Measurements from ENCODE around the gene CLPTM1L. TPM values are rescaled to one million over a fixed set of nuclear protein-coding genes. Genes with fewer than 3 reads are reported as not detected.

CLPTM1L gene
- total and polyA plus RNA-seq, 9 of the 15 experiments (the other 6 are each of a cell fraction or from before 2014, with no cell fraction given): 3.5 to 217 (median 177) TPM

- TF ChIP-seq ZNF639 (CRISPR knock-in tag; conservative IDR thresholded peaks at IDR 0.05 in 1 of 2, IDR thresholded peaks at IDR 0.05 in 1 of 2): no peak
- TF ChIP-seq HBP1 (CRISPR knock-in tag; IDR thresholded peaks at IDR 0.05): no peak
- TF ChIP-seq ZNF431 (CRISPR knock-in tag; IDR thresholded peaks at IDR 0.05): no peak
- TF ChIP-seq ATF1 (CRISPR knock-in tag; IDR thresholded peaks at IDR 0.05): no peak
- peak; percentile 38; the same call in 1 of the 2 replicates for TF ChIP-seq ATF1 (tag; IDR thresholded peaks at IDR 0.05)
Measured at GRCh38 chr5:1385395-1386273, 40.7 kb upstream of the CLPTM1L start (continued).

GRCh38 chr5:1384521-1384920 is 39.6 kb upstream of the CLPTM1L start:
- Histone ChIP-seq H3K4me1 (replicated peaks in 1 of 2; ENCODE audit: control insufficient read depth in 2 of 2, insufficient read depth in 2 of 2, low read length in 2 of 2) (peaks cover 4 to 26% of the 10 kb centered on the region in 2 experiments; a peak in 3 of 5 replicates), H3K36me3 (ENCODE audit: control insufficient read depth, insufficient read depth, low read length) (no peaks in the 10 kb centered on the region), H3K9me3 (replicated peaks; ENCODE audit: control insufficient read depth, insufficient read depth, low read depth, low read length) (0 out of 2 replicates have a peak, but pooled peaks cover 4% of the 10 kb centered on the region), H3K27ac (ENCODE audit: extremely low read depth, low read depth, low read length) (no peak overlapping the region), H3K9me1 (ENCODE audit: control insufficient read depth, insufficient read depth, low read length) (no peaks in the 10 kb centered on the region), H2AFZ (ENCODE audit: low read depth, low read length) (no peak overlapping the region), H3K9ac (ENCODE audit: insufficient read depth in 1 of 2, low read depth in 2 of 2, low read length in 2 of 2) (no peak overlapping the region), H4K20me1 (replicated peaks; ENCODE audit: control insufficient read depth, insufficient read depth, low read length) (peaks cover 12% of the 10 kb centered on the region), H3K4me3 (no peak overlapping the region), H3K27me3 (ENCODE audit: control insufficient read depth in 2 of 2, insufficient read depth in 2 of 2, low read length in 2 of 2) (peaks cover 45 to 88% of the 10 kb centered on the region in 2 experiments), H3K79me2 (ENCODE audit: control insufficient read depth, insufficient read depth, low read length) (no peaks in the 10 kb centered on the region), H3K4me2 (ENCODE audit: insufficient read depth, low read length) (no peak overlapping the region)
- no peak for ATAC-seq
- CTCF ChIA-PET (ENCODE audit: low intra/inter-chr PET ratio): no interaction called here
- TF ChIP-seq SMAD2 (IDR thresholded peaks at IDR 0.05; ENCODE audit: low read depth, low read length): no peak
- TF ChIP-seq FOXK2 (conservative IDR thresholded peaks at IDR 0.05 in 1 of 2, IDR thresholded peaks at IDR 0.05 in 1 of 2; ENCODE audit: low read depth in 2 of 2): no peak
- TF ChIP-seq ADNP (tag; IDR thresholded peaks at IDR 0.05): no peak
- TF ChIP-seq E2F1 (CRISPR knock-in tag; IDR thresholded peaks at IDR 0.05): no peak
- no peak for TF ChIP-seq EP300 (IDR thresholded peaks at IDR 0.05; ENCODE audit: low read length)
- TF ChIP-seq ZNF431 (CRISPR knock-in tag; IDR thresholded peaks at IDR 0.05): no peak
- peak; percentile 59; the same call in 1 of the 2 replicates for TF ChIP-seq NFIC (IDR thresholded peaks at IDR 0.05)
- BruUV-seq (replicated peaks): no TSS peak
- DNase-seq (ENCODE audit: extremely low read depth in 1 of 4, low spot score in 3 of 4): no peak
- in situ Hi-C loops (cut with MboI): no loop called here
- intact Hi-C loops (cut with micrococcal nuclease): loop anchor here (10.0 kb wide), 1 partner anchor 260 kb away; no protein-coding TSS in a partner anchor
- no peak for FAIRE-seq
- WGBS (ENCODE audit: insufficient coverage, low coverage, missing lambda C conversion rate): 2% methylated on average over 10 of the region's 10 CpGs
- POLR2A ChIA-PET: no interaction called here

Data from K562 (cell line).